BLaER1 treated with 17β-estradiol and CSF1 and Interleukin-3, amounts not matched to agents 10 nM and 100 nM (cell line): Measurements from ENCODE around the gene ACVR1.

ENCODE experiments used
- H3K27ac ChIP-seq, 11 experiments: shearing (Covaris generic); formaldehyde crosslinking; 2 replicates each; pipeline ENCODE4 v1.8.1; 2022
- H3K27me3 ChIP-seq, 11 experiments: shearing (Covaris generic); formaldehyde crosslinking; 2 replicates each; pipeline ENCODE4 v1.8.1; 2022
- H3K36me3 ChIP-seq, 11 experiments: shearing (Covaris generic); formaldehyde crosslinking; 2 replicates each; pipeline ENCODE4 v1.8.1; 2022
- H3K4me1 ChIP-seq, 10 experiments: shearing (Covaris generic); formaldehyde crosslinking; 2 replicates each; pipeline ENCODE4 v1.8.1; 2022
- H3K4me2 ChIP-seq, 11 experiments: shearing (Covaris generic); formaldehyde crosslinking; 2 replicates each; pipeline ENCODE4 v1.8.1; 2022
- H3K4me3 ChIP-seq, 10 experiments: shearing (Covaris generic); formaldehyde crosslinking; 2 replicates each; pipeline ENCODE4 v1.8.1; 2022
- H3K9ac ChIP-seq, 11 experiments: shearing (Covaris generic); formaldehyde crosslinking; 2 replicates each; pipeline ENCODE4 v1.8.1; 2022
- H3K9me3 ChIP-seq, 11 experiments: shearing (Covaris generic); formaldehyde crosslinking; replicated peaks in 1 of 11; 2 replicates each; pipeline ENCODE4 v1.8.1; 2022
- H4K20me1 ChIP-seq, 11 experiments: shearing (Covaris generic); formaldehyde crosslinking; 2 replicates each; pipeline ENCODE4 v1.8.1; 2022
- Cebpa-rat ChIP-seq, 11 experiments: shearing (Covaris generic); IDR thresholded peaks; 2 replicates each; pipeline ENCODE4 v1.8.1; 2022

The ACVR1 gene

DNA sequence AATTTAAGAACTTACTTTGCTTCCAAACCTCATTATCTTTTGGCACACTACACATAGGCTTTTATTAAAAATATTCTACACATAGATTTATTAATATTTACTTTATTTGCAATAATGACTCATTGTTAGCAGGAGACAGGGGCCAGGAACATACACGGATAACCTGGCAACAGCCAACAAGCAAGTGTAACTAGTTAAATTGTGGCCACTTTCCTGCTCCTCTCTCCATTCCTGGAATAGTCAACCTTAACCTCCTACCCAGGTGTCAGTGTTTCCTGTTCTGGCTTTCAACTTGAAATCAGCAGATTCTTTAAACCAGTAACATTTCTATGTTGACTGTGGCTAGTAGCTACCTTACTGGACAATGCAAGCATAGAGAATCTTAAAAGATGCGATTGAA, 26.5 kb downstream of the ACVR1 start:
- H3K27me3 ChIP-seq = no peaks in the 10 kb centered on the region
- H3K36me3 ChIP-seq = peaks cover 0 to 36% (median 4%) of the 10 kb centered on the region in 11 experiments; a peak in 6 of 22 replicates
- H4K20me1 ChIP-seq = peaks cover 0 to 5% (median 0%) of the 10 kb centered on the region in 11 experiments; a peak in 1 of 22 replicates
- H3K27ac ChIP-seq = no peak overlapping the region
- TF ChIP-seq Cebpa-rat (IDR thresholded peaks at IDR 0.05) = no peak
- H3K9ac ChIP-seq = no peak overlapping the region
- no peak overlapping the region for H3K4me3 ChIP-seq
- H3K9me3 ChIP-seq = peaks cover 7 to 17% (median 11%) of the 10 kb centered on the region in 11 experiments; a peak in 17 of 22 replicates
- no peak overlapping the region for H3K4me2 ChIP-seq
- peaks cover 0 to 18% (median 13%) of the 10 kb centered on the region in 10 experiments; a peak in 18 of 20 replicates for H3K4me1 ChIP-seq

DNA sequence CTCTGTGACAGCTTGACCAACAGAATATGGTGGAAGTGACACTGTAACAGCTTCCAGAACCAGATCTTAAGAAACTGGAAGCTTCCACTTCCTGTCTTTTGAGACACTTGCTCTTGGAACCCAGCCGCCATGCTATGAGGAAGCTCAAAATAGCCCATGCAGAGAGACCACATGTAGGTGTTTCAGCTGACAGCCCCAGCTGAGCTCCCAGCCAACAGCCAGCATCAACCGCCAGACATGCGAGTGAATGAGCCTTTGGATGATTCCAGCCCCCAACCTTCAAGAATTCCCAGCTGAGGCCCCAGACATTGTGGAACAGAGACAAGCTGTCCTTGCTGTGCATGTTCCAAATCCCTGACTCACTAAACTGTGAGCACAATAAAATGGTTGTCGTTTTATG, 27.9 kb downstream of the ACVR1 start:
- H3K4me3 ChIP-seq = no peak overlapping the region
- H4K20me1 ChIP-seq = 0 out of 22 replicates have a peak, but pooled peaks cover 0 to 5% (median 0%) of the 10 kb centered on the region in 11 experiments
- no peak overlapping the region for H3K27ac ChIP-seq
- no peak for TF ChIP-seq Cebpa-rat (IDR thresholded peaks at IDR 0.05)
- H3K36me3 ChIP-seq = peaks cover 0 to 36% (median 4%) of the 10 kb centered on the region in 11 experiments; a peak in 6 of 22 replicates
- peaks cover 0 to 18% (median 12%) of the 10 kb centered on the region in 10 experiments; a peak in 18 of 20 replicates for H3K4me1 ChIP-seq
- no peaks in the 10 kb centered on the region for H3K27me3 ChIP-seq
- H3K4me2 ChIP-seq = no peak overlapping the region
- peaks cover 7 to 17% (median 11%) of the 10 kb centered on the region in 11 experiments; a peak in 17 of 22 replicates for H3K9me3 ChIP-seq
- H3K9ac ChIP-seq = no peak overlapping the region

DNA sequence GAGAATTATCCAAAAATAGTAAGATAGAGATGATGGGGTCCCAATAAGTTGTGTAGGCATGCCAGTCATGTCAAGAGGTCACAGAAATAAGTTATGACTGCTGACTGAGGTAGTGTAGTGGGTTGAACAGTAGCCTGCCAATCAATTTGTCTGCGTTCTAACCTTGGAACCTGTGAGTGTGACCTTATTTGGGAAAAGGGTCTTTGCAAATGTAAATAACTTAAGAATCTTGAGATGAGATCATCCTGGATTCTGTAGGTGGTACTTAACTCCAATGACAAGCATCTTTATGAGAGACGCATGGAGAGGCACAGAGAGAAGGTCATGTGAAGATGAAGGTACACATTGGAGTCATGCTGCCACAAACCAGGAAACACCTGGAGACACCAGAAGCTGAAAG, 31.0 kb downstream of the ACVR1 start:
- no peaks in the 10 kb centered on the region for H3K27me3 ChIP-seq
- H3K4me2 ChIP-seq = peak overlapping the region in 5 of 11 experiments; percentile 20 to 33 (median 23); a peak in 5 of 22 replicates
- no peak overlapping the region for H3K9ac ChIP-seq
- H4K20me1 ChIP-seq = peaks cover 0 to 5% (median 0%) of the 10 kb centered on the region in 11 experiments; a peak in 1 of 22 replicates
- H3K27ac ChIP-seq = no peak overlapping the region
- no peak for TF ChIP-seq Cebpa-rat (IDR thresholded peaks at IDR 0.05)
- peaks cover 0 to 28% (median 3%) of the 10 kb centered on the region in 11 experiments; a peak in 6 of 22 replicates for H3K36me3 ChIP-seq
- H3K9me3 ChIP-seq = peaks cover 7 to 17% (median 11%) of the 10 kb centered on the region in 11 experiments; a peak in 17 of 22 replicates
- peaks cover 0 to 18% (median 14%) of the 10 kb centered on the region in 10 experiments; a peak in 16 of 20 replicates for H3K4me1 ChIP-seq
- no peak overlapping the region for H3K4me3 ChIP-seq

DNA sequence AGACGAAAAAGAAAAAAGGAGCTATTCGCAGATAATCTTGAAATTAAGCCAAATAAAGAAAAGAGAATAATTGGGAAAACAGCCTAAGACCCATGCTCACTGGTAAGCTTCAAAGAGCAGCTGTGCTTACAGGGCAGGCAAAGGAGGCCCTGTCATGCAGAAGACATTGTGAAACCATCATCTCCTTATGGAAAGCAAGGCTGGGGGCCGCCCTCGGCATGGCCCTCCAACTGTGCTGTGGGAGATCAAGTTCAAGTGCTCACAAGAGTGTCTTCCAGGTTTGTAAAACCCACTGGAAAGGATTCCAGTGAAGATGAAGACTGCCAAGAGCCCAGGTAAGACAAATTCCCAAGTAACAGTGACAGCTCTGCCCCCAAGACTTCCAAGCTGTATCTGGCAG, 32.2 kb downstream of the ACVR1 start:
- Histone ChIP-seq H3K9me3 (peaks cover 7 to 16% (median 11%) of the 10 kb centered on the region in 11 experiments; a peak in 17 of 22 replicates), H4K20me1 (peaks cover 0 to 12% (median 0%) of the 10 kb centered on the region in 11 experiments; a peak in 2 of 22 replicates), H3K4me2 (no peak overlapping the region), H3K4me3 (no peak overlapping the region), H3K27ac (no peak overlapping the region), H3K9ac (no peak overlapping the region), H3K4me1 (peaks cover 8 to 19% (median 14%) of the 10 kb centered on the region in 10 experiments), H3K36me3 (peaks cover 0 to 26% (median 6%) of the 10 kb centered on the region in 11 experiments; a peak in 6 of 22 replicates), H3K27me3 (no peaks in the 10 kb centered on the region)
- no peak for TF ChIP-seq Cebpa-rat (IDR thresholded peaks at IDR 0.05)

DNA sequence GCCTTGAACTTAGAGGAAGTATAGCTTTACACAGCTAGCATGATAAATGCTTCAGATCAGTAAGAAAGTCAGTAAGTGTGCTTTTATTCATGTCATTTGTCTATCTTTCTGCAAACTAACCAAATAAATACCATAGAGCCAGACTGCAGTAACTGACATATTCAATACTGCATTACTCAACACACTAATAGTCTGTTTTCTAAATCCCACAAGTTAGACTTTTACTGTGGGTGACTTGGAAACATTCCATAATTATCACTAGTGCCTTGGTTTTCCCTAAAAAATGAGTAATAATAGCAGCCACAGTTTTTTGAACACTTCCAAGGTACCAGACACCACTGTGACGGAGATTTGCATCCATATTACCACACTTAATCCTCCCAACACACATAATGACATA, 33.0 kb downstream of the ACVR1 start:
- no peaks in the 10 kb centered on the region for H3K27me3 ChIP-seq
- peaks cover 2 to 7% (median 3%) of the 10 kb centered on the region in 11 experiments; a peak in 17 of 22 replicates for H3K9me3 ChIP-seq
- H3K36me3 ChIP-seq = peaks cover 0 to 18% (median under 1%) of the 10 kb centered on the region in 11 experiments; a peak in 6 of 22 replicates
- no peak for TF ChIP-seq Cebpa-rat (IDR thresholded peaks at IDR 0.05)
- no peak overlapping the region for H3K9ac ChIP-seq
- H3K27ac ChIP-seq = no peak overlapping the region
- peaks cover 0 to 12% (median 0%) of the 10 kb centered on the region in 11 experiments; a peak in 2 of 22 replicates for H4K20me1 ChIP-seq
- no peak overlapping the region for H3K4me3 ChIP-seq
- peaks cover 14 to 27% (median 20%) of the 10 kb centered on the region in 10 experiments for H3K4me1 ChIP-seq
- no peak overlapping the region for H3K4me2 ChIP-seq

DNA sequence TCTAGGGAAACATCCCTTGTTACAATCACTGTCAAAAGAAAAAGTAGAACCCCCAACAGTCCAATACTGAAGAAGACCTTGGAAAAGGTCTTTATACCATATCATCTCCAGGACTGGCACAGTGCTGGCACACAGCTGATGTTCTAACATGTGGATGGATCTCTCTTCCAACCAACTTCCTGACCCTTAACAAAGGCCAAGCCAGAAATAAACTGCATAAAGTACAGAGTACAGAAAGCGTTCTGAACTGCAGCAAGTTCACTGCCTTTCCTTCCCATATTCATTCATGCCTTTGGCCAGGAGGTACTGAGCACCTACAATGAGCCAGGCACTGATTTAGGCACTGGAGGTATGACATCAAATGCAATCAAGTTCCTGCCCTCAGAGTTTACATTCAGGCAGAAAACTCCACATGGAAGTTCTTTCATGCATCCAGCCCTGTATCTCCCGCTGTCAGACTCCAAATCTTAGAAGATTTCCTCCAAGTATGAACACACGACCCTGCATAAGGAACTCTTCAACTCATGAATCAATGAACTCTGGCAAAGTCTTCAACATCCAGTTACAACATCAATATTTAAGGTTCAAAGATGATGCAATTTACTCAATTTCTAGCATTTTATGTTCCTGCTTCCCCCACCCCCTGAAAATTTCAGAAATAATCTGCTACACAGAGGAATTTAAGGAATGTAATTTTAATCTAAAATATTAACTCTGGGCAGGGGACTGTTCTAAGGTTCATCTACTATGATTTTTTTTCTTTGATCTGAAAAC, 33.8 kb downstream of the ACVR1 start:
- TF ChIP-seq Cebpa-rat (IDR thresholded peaks at IDR 0.05) = no peak
- H3K9me3 ChIP-seq = peaks cover 0 to 3% (median 0%) of the 10 kb centered on the region in 11 experiments; a peak in 2 of 22 replicates
- peaks cover 0 to 13% (median 0%) of the 10 kb centered on the region in 11 experiments; a peak in 3 of 22 replicates for H3K36me3 ChIP-seq
- H3K4me3 ChIP-seq = no peak overlapping the region
- peaks cover 0 to 12% (median 0%) of the 10 kb centered on the region in 11 experiments; a peak in 2 of 22 replicates for H4K20me1 ChIP-seq
- H3K4me2 ChIP-seq = no peak overlapping the region
- no peak overlapping the region for H3K27ac ChIP-seq
- no peak overlapping the region for H3K9ac ChIP-seq
- no peaks in the 10 kb centered on the region for H3K27me3 ChIP-seq
- peaks cover 14 to 31% (median 27%) of the 10 kb centered on the region in 10 experiments for H3K4me1 ChIP-seq

DNA sequence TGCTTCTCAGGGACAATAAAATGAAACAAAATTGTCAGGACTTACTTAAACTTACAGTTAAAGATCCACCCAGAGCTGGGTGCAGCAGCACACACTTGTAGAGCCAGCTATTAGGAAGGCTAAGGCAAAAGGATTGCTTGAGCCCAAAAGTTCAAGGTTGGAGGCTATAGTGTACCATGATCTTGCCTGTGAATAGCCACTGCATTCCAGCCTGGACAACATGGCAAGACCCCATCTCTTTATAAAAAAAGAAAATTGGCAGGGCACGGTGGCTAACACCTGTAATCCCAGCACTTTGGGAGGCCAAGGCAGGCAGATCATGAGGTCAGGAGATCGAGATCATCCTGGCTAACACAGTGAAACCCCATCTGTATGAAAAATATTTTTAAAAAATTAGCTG, 34.6 kb downstream of the ACVR1 start:
- H3K9me3 ChIP-seq = peaks cover 0 to 3% (median 0%) of the 10 kb centered on the region in 11 experiments; a peak in 2 of 22 replicates
- H3K4me1 ChIP-seq = peaks cover 13 to 36% (median 26%) of the 10 kb centered on the region in 10 experiments

DNA sequence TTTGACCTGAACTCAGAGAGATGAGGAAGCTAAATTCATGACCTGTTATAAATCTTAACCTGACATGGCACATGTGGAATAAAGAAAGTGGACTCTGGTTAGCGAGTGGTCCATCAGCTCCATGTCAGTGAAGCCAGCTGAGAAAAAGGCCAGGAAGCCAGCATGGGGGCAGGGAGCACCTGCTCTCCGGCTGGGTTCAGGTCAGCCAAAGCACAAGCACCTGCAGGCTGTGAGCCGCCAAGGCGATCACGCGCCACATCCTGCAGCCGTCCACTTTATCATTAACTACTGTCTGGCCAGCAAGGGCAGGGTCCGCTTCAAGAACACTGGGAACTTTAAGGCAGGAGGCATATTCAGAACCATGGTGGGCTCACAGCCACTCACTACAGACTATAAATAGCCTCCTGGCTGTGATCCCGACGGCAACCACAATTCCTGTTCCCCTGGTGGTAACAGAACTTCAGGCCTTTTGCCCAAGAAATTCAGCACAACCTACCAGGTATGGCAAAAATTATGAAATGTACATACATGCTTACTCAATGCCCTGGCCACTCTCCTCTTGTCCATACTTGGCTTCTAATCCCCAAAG, 35.5 kb downstream of the ACVR1 start:
- Histone ChIP-seq H3K27ac (no peak overlapping the region), H3K4me3 (no peak overlapping the region), H3K4me2 (no peak overlapping the region; a peak in 1 of 22 replicates), H3K27me3 (no peaks in the 10 kb centered on the region), H3K36me3 (peaks cover 0 to 25% (median 0%) of the 10 kb centered on the region in 11 experiments; a peak in 3 of 22 replicates), H3K4me1 (peaks cover 5 to 38% (median 21%) of the 10 kb centered on the region in 10 experiments; a peak in 19 of 20 replicates), H4K20me1 (peaks cover 0 to 12% (median 0%) of the 10 kb centered on the region in 11 experiments; a peak in 2 of 22 replicates), H3K9ac (no peak overlapping the region), H3K9me3 (peaks cover 0 to 3% (median 0%) of the 10 kb centered on the region in 11 experiments; a peak in 2 of 22 replicates)
- no peak for TF ChIP-seq Cebpa-rat (IDR thresholded peaks at IDR 0.05)

More for the DNA sequence above, 34.6 kb downstream of the ACVR1 start:
- no peak overlapping the region for H3K27ac ChIP-seq
- H4K20me1 ChIP-seq = peaks cover 0 to 12% (median 0%) of the 10 kb centered on the region in 11 experiments; a peak in 2 of 22 replicates
- no peak for TF ChIP-seq Cebpa-rat (IDR thresholded peaks at IDR 0.05)
- no peak overlapping the region for H3K4me3 ChIP-seq
- H3K27me3 ChIP-seq = no peaks in the 10 kb centered on the region
- no peak overlapping the region for H3K4me2 ChIP-seq
- no peak overlapping the region for H3K9ac ChIP-seq
- H3K36me3 ChIP-seq = peaks cover 0 to 20% (median 0%) of the 10 kb centered on the region in 11 experiments; a peak in 3 of 22 replicates
